RWPE1 (cell line): ENCODE data around the gene TAC3.
"Not testable (repeated sequence)": the region's sequence is repeated elsewhere in the genome, so short reads cannot be mapped to it uniquely, and the experiment has no call there.

Experiments
- CTCF ChIA-PET: fragments of 350-600 bp; sonication (Branson Sonifier 250); formaldehyde crosslinking; extraction: SDS; loops from one replicate; lab custom pipeline; 2021; lab: Yijun Ruan, JAX
- POLR2A ChIA-PET: fragments of 400-600 bp; formaldehyde crosslinking; extraction: SDS; loops from one replicate; lab custom pipeline; 2020; ENCODE audit warnings: antibody characterized with exemption; ENCODE audit not compliant: low non-redundant PET; lab: Yijun Ruan, JAX
- DNase-seq: peaks from one replicate; pipeline ENCODE4 v3.0.0; 2012; ENCODE audit warnings: low spot score
- H3K27ac ChIP-seq: fragments of 450-650 bp; 2 replicates; pipeline ENCODE4 v1.5.1; 2017
- TF ChIP-seq, protein P1 (sequence below): fragments of 450-650 bp; conservative IDR thresholded peaks from 2 replicates; pipeline ENCODE4 v1.5.1; 2017; ENCODE audit warnings: low read depth, mild to moderate bottlenecking

TAC3 gene

DNA sequence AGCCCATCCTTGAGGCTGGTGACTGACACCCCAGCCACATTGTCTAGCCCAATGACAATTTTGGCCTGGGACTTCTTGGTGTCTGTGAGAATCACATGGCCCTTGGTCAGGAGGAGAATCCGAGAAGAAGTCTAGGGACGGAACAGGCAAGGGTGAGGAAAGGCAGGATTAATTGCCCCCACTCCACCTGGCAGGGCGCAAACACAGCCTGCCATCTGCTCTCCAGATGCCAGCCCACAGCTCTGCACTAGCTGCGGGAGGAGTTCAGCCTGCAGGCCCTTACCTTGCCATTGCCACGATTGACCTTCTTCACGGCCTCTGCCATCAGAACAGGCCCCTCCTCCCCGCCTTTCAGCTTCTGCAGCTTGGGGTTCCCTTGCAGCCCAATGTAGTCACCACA, 13.1 kb upstream of the TAC3 start:
- TF ChIP-seq, protein P1, sequence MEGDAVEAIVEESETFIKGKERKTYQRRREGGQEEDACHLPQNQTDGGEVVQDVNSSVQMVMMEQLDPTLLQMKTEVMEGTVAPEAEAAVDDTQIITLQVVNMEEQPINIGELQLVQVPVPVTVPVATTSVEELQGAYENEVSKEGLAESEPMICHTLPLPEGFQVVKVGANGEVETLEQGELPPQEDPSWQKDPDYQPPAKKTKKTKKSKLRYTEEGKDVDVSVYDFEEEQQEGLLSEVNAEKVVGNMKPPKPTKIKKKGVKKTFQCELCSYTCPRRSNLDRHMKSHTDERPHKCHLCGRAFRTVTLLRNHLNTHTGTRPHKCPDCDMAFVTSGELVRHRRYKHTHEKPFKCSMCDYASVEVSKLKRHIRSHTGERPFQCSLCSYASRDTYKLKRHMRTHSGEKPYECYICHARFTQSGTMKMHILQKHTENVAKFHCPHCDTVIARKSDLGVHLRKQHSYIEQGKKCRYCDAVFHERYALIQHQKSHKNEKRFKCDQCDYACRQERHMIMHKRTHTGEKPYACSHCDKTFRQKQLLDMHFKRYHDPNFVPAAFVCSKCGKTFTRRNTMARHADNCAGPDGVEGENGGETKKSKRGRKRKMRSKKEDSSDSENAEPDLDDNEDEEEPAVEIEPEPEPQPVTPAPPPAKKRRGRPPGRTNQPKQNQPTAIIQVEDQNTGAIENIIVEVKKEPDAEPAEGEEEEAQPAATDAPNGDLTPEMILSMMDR = no peak
- ChIA-PET CTCF (no interaction called here), POLR2A (no interaction called here)
- H3K27ac ChIP-seq = no peak overlapping the region
- no peak for DNase-seq

DNA sequence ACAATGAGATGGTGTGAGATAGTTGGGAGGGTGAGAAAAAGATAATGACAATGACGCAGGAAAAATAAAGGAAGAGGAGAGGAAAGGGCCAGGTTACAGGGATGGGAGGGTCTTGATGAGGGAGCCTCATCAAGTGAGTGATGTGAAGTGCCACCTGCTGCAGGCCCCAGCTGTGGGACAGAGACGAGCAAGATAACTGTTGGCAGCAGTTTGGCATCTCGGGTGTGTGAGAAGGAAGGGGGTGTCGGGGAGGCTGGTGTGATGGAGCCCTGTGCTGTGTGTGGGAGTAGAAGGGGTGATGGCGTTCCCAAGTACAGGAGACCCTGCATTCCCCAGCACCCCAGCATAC, 11.4 kb upstream of the TAC3 start:
- DNase-seq = no peak
- ChIA-PET CTCF (interaction anchor here (0.7 kb wide), 2 partner anchors 645 to 948 kb away, joined by 3 read pairs; partner anchors contain the start of gene ERBB3), POLR2A (no interaction called here)
- no peak overlapping the region for H3K27ac ChIP-seq
- TF ChIP-seq, protein P1 = no peak

DNA sequence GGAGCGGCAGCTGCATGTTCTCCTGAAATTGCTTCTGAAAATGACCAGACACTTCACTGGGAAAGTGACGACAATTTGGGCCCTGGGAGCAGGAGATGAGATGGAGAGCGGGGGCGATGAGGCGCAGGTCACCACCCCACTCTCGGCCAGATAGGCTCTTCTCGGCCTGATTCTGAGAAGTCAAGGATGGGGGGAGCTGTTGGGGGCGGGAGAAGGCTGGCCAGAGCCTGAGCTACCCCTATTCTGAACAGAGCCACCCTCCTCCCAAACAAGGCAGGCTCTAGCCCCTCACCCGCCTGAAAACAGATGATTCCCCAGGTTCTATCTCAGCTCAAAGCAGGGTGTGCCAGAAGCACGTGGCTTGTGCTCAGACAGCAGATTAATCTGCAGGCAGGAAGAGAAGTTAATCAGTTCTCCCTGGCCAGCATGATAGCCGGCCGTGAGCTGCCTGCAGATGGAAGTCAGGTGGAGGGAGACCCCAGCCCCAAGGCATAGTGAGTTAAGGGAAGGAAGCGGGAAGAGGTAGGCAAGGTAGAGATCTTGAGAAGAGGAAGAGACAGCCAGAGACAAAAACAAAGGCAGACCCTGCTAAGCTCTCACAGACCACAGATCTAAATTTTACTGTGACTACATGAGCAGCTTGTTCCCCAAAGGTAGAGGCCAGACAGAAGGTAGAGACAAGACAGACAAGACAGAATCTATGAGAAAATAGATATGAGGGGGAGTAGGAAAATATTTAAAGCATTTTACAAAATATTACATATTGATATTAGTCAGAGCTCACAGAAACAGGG, 10.9 kb upstream of the TAC3 start:
- no peak for DNase-seq
- CTCF ChIA-PET = interaction anchor here (0.7 to 1.1 kb wide), 3 partner anchors 34 to 947 kb away, joined by 3 to 5 read pairs (median 4); partner anchors contain the start of gene ERBB3
- H3K27ac ChIP-seq = no peak overlapping the region
- POLR2A ChIA-PET = no interaction called here
- TF ChIP-seq, protein P1 = no peak

DNA sequence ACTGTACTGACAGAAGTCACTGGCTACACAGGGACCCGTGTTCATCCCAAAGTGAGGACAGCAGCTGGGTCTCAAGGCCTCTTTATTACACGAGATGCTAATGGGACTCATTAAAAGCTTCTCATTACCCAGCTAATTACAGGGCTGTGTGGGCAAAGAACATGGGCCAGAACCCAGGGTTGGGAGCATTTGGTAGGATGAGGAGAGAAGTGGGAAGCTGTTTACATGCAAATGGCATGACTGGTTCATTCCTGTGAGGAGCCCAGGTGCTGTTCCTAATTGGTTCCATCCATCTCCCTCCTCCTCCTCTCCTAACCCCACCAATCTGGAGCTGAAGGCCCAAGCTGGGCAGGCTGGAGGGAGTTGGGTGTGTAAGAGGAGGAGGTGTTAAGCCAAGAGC, 8.9 kb upstream of the TAC3 start:
- TF ChIP-seq, protein P1 = no peak
- POLR2A ChIA-PET = no interaction called here
- H3K27ac ChIP-seq = no peak overlapping the region
- CTCF ChIA-PET = no interaction called here
- no peak for DNase-seq

DNA sequence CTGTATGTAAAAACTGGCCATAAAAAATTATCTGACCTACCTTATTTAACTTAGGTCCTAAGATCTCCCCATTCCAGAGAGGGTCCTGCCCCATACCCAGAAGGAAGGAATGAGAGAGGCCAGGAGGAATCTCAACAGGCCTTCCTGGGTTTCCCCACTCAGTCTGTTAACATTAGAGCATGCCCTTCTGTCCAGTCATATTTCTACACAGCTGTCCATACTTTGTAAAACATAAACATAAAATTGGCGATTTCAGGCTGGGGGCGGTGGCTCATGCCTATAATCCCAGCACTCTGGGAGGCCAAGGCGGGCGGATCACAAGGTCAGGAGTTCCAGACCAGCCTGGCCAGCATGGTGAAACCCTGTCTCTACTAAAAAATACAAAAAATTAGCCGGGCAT, 6.0 kb upstream of the TAC3 start:
- CTCF ChIA-PET = interaction anchor here (0.6 to 1.1 kb wide), 2 partner anchors 34 to 86 kb away, joined by 3 read pairs; no protein-coding TSS in a partner anchor
- DNase-seq, H3K27ac ChIP-seq, POLR2A ChIA-PET: not testable (repeated sequence)

DNA sequence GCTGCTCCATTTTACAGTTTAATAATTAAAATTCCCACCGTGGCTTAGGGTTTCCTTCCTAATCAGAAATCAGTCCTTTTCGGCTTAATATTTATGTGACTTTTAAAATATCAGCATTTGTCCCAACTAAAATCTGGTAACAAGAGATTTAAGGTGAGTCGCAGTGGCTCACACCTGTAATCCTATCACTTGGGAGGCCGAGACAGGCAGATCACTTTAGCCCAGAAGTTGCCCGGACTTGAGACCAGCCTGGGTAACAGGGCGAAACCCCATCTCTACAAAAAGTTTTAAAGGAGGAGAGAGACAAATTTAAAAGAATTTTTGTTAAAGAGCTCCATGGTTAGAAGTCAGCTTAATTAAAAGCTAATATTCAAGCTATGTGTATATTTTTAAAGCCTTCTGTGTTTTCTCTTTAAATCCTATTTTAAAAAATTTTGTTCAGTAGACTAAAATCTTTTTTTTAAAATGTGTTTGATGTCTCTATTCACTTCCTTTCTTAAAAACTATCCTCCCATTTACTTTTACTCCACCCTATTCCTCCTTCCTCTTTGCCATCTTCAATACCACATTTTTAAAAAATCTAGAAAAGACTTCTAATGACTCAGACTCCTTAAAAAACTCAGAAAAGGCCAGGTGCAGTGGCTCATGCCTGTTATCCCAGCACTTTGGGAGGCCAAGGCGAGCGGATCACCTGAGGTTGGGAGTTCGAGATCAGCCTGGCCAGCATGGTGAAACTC, 3.8 kb upstream of the TAC3 start:
- no peak overlapping the region for H3K27ac ChIP-seq
- TF ChIP-seq, protein P1 = no peak
- CTCF ChIA-PET = interaction anchor here (0.6 to 1.1 kb wide), 3 partner anchors 28 to 408 kb away, joined by 3 to 4 read pairs (median 3); no protein-coding TSS in a partner anchor
- no peak for DNase-seq
- POLR2A ChIA-PET = no interaction called here
